OCI-LY3 (cell line): Measurements from ENCODE around the gene PREX1.

ENCODE experiments used
- EZH2phosphoT487 ChIP-seq: fragments of 200-600 bp; shearing (Covaris generic); IDR thresholded peaks from 2 replicates; pipeline ENCODE4 v1.6.1; 2018; ENCODE audit warnings: antibody characterized with exemption, mixed run types, low read depth
- TF ChIP-seq, protein P1 (sequence below): fragments of 200-600, 300-600 bp; sonication (generic); IDR thresholded peaks from 2 replicates; pipeline ENCODE4 v1.5.1; 2014; ENCODE audit warnings: antibody characterized with exemption, low read length, low read depth

DNA sequence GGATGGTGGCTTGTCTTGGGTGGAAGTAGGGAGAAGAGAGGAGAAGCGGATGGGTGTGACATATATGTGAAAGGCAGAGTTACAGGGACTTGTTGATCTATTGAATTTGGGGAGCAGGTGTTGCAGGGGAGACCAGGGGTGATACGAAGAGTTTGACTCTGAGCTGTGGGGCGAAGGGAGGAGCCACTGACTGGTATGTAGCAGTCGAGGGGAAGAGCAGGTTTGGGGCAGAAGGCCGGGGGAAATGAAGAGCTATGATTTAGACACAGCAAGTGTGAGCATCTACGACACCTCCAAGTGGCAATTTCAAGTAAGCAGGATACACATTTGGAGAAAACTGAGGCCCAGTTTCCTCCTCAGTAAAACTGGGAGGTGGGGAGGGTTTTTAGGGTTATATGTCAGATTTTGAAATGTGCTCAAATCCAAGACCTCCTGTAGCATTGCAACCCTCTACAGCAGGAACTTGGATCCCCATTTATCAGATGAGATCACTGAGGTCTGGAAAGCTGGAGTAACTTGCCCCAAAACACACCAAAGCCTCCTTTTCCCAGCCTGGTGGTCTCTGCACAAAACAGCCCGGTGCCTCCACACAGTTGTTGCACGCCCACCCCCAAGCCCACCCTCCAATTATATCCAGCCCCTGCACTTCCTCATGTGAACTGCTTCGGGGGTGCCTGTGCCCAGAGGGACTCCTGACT, 137.8 kb downstream of the PREX1 start:
- TF ChIP-seq, protein P1, sequence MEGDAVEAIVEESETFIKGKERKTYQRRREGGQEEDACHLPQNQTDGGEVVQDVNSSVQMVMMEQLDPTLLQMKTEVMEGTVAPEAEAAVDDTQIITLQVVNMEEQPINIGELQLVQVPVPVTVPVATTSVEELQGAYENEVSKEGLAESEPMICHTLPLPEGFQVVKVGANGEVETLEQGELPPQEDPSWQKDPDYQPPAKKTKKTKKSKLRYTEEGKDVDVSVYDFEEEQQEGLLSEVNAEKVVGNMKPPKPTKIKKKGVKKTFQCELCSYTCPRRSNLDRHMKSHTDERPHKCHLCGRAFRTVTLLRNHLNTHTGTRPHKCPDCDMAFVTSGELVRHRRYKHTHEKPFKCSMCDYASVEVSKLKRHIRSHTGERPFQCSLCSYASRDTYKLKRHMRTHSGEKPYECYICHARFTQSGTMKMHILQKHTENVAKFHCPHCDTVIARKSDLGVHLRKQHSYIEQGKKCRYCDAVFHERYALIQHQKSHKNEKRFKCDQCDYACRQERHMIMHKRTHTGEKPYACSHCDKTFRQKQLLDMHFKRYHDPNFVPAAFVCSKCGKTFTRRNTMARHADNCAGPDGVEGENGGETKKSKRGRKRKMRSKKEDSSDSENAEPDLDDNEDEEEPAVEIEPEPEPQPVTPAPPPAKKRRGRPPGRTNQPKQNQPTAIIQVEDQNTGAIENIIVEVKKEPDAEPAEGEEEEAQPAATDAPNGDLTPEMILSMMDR = no peak
- no peak for TF ChIP-seq EZH2phosphoT487
